ENCODE measurements around the gene CCS.

GRCh38 chr11:66567787-66568123 is 25.2 kb upstream of the CCS start:
- TF ChIP-seq, protein P1, sequence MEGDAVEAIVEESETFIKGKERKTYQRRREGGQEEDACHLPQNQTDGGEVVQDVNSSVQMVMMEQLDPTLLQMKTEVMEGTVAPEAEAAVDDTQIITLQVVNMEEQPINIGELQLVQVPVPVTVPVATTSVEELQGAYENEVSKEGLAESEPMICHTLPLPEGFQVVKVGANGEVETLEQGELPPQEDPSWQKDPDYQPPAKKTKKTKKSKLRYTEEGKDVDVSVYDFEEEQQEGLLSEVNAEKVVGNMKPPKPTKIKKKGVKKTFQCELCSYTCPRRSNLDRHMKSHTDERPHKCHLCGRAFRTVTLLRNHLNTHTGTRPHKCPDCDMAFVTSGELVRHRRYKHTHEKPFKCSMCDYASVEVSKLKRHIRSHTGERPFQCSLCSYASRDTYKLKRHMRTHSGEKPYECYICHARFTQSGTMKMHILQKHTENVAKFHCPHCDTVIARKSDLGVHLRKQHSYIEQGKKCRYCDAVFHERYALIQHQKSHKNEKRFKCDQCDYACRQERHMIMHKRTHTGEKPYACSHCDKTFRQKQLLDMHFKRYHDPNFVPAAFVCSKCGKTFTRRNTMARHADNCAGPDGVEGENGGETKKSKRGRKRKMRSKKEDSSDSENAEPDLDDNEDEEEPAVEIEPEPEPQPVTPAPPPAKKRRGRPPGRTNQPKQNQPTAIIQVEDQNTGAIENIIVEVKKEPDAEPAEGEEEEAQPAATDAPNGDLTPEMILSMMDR (IDR thresholded peaks at IDR 0.05; ENCODE audit: low read length): no peak
- no peak for TF ChIP-seq EZH2 (IDR thresholded peaks at IDR 0.05; ENCODE audit: borderline replicate concordance, low read length)
